HG03135 (cell line): Measurements from ENCODE around the gene ADCY2.
A peak's percentile ranks its signal among the peaks of the same experiment; 100 is the strongest.

Experiments used
- ATAC-seq: cut with Tn5 transposase; IDR thresholded peaks from one replicate; pipeline ENCODE4 v1.9.1; 2021; ENCODE audit warnings: mild to moderate bottlenecking, moderate library complexity; ENCODE audit not compliant: unreplicated experiment

The ADCY2 gene

GRCh38 chr5:7815892-7816534 is 420.1 kb downstream of the ADCY2 start:
- ATAC-seq = peak; percentile 88

GRCh38 chr5:7816535-7816901 is 420.6 kb downstream of the ADCY2 start:
- ATAC-seq = peak; percentile 16

DNA sequence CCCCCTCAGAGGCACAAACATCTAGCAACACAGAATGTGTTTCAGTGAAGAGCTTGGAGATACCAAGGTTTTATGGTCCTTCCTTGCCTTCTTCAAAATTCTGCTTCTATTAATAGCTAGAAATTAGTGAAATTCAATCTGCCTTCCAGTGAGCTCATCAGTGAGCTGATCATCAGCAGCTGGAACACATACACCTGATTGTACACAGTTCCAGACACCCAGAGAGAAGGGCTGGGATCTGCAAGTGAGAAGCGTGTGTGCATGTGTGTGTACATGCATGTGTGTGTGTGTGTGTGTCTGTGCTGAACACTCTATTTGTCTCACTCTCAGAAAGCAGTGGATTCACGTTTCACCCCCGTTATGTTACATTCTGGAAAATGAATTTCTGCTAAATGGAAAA is 426.5 kb downstream of the ADCY2 start:
- no peak for ATAC-seq

GRCh38 chr5:7823594-7823993 is 427.7 kb downstream of the ADCY2 start:
- ATAC-seq = no peak

DNA sequence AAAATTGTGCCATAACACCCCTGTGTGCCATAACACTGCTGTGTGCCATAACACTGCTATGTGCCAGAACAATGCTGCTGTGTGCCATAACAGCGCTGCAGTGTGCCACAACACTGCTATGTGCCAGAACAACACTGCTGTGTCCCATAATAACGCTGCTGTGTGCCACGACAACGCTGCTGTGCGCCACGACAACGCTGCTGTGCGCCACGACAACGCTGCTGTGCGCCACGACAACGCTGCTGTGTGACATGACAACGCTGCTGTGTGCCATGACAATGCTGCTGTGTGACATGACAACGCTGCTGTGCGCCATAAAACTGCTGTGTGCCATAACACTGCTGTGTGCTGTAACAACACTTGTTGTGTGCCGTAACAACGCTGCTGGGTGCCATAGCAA is 429.1 kb downstream of the ADCY2 start:
- no peak for ATAC-seq

DNA sequence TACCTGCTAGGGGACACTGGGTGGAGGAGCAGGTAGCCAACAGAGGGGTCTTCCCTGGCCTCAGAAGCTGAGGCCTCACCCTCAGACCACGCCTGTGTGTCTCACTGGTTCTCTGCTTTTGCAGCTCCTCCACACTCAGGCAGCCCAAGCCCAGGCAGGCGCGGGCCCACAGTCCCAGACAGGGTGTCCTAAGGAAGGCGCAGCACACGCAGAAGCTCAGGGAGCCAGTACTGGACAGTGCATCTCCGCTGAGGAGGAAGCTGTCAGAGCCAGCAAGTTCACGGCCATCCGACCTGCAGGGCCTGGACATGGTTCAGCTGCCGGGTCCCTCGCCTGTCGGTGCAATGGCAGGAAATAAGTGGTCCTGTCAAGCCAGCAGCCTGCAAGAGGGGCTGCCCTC is 429.7 kb downstream of the ADCY2 start:
- no peak for ATAC-seq

DNA sequence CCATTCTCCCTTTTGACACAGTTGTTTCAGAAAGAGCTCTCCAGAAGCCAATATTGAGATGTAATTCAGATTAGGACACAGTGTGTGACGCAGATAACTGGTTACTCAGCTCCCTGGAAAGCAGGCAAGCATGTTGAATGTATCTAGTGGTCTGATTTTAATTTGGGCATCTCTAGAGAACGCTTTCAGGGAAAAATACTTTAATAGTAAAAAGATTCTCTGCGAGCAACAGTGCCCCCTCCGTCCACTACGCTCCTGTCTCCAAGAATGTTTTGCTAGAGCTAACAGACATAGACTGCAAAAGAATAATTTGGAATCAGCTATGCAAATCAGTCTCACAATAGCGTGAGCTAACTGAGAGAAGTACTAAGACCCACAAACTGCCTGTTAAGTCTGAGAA is 431.7 kb downstream of the ADCY2 start:
- ATAC-seq = no peak

DNA sequence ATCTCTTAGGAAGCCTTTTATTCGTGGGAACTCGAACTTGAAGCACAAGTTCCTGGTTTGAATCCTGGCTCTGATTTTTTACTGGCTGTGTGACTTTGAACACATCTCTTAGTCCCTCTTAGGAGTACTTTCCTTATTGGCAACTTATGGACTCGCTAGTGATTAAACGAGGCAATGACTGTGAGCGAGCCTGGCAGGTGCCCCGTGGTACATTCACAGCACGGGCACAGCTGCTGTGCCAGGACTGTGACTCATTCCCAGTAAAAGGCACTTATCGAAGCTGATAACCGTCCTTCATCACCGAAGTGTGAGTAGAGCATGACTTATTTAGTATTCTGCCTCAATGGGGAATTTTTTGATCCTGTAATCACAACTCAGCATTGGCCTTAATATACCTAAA is 432.3 kb downstream of the ADCY2 start:
- no peak for ATAC-seq

- ATAC-seq = no peak
Measured at GRCh38 chr5:7834982-7835381, 439.0 kb downstream of the ADCY2 start.

GRCh38 chr5:7837403-7837802 is 441.5 kb downstream of the ADCY2 start:
- ATAC-seq = no peak

DNA sequence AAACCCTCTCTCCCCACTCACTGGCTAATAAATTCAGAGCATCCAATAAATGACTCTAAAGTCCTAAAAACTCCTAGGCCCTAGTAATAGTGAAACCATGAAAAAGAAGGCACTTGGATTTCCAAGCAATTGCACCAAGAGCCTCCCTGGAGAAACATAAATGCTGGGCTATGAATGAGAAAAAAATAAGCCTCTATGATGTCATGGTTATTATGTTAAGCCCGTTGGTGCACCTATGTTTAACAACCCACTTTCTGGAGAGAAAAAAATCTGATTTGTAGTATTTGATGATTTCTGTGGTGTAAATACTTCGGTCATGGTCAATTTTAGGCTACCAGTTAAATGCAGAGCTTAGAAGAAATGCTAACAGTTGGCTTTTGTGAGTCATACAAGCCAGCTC is 446.6 kb downstream of the ADCY2 start:
- ATAC-seq = no peak

DNA sequence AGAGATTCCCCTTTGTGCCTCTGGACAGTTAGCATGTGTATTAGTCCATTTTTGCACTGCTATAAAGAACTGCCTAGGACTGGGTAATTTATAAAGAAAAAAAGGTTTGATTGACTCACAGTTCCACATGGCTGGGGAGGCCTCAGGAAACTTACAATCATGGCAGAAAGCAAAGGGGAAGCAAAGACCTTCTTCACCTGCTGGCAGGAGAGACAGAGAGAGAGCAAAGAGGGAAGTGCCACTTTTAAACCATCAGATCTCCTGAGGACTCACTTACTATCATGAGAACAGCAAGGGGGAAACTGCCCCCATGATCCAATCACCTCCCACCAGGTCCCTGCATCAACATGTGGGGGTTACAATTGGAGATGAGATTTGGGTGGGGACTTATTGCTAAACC is 449.0 kb downstream of the ADCY2 start:
- ATAC-seq = no peak

- ATAC-seq = no peak
Measured at GRCh38 chr5:7845557-7845956, 449.6 kb downstream of the ADCY2 start.

GRCh38 chr5:7846327-7846726 is 450.4 kb downstream of the ADCY2 start:
- ATAC-seq = no peak

- no peak for ATAC-seq
Measured at GRCh38 chr5:7848296-7848695, 452.4 kb downstream of the ADCY2 start.

- no peak for ATAC-seq
Measured at GRCh38 chr5:7849681-7850394, 453.9 kb downstream of the ADCY2 start.

DNA sequence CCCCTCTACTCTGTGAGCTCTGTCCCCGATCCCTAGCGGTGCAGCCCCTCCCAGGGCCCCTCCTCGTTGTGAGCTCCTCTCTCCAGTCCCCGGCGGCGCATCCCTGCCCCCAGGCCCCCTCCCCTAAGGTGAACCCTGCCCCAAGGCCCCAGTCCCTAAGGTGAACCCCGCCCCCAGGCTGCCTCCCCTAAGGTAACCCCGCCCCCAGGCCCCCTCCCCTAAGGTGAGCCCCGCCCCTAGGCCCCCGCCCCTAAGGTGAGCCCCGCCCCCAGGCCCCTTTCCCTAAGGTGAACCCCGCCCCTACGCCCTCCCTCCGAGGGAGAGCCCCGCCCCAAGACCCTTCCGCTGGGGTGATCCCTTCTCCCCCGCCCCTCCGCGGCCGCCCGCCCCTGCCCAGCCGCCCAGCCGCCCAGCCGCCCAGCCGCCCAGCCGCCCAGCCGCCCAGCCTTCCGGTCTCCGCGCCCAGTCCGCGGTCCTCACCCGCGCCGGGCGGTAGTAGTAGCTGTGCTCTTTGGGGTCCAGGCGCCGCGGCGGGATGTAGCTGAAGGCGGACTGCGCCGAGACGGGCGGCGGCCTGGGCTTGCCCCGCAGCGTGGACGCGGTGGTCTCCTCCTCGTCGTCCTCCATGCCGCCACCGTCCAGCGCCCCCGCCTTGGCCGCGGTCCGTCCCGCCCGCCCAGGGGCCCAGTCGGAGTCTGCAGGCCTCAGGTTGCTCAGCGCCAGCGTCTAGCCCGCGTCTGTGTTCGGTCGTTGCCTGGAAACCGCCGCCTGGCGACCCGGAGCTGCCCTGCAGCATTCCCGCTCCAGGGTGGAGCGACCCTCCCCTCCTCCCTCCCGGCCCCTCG is 454.7 kb downstream of the ADCY2 start, which contains the start of gene CFAP90:
TSS of gene CFAP90 (minus strand) at position 739 of the 845 bp plus-strand sequence. CDS start at position 627, 112 bp downstream.
- no peak for ATAC-seq

GRCh38 chr5:7851240-7851592 is 455.3 kb downstream of the ADCY2 start:
- ATAC-seq = no peak

- ATAC-seq = no peak
Measured at GRCh38 chr5:7851617-7852289, 455.8 kb downstream of the ADCY2 start.

- no peak for ATAC-seq
Measured at GRCh38 chr5:7852542-7852941, 456.6 kb downstream of the ADCY2 start.

GRCh38 chr5:7852988-7853387 is 457.1 kb downstream of the ADCY2 start:
- no peak for ATAC-seq
